Upper lobe of right lung (tissue), 1 donor: ENCODE results near the gene ACSM6. TPM values are rescaled to one million over a fixed set of nuclear protein-coding genes. Genes with fewer than 3 reads are reported as not detected.
"Not testable (repeated sequence)": the region's sequence is repeated elsewhere in the genome, so short reads cannot be mapped to it uniquely, and the experiment has no call there.

Experiments used
- ATAC-seq: fragments of 200-7000 bp; cut with Tn5 transposase; one replicate; pipeline ENCODE4 v1.9.1; 2020; ENCODE audit warnings: mild to moderate bottlenecking, moderate library complexity
- DNase-seq: peaks from one replicate; pipeline ENCODE4 v3.0.0-alpha.2; 2020
- H3K27ac ChIP-seq: fragments of 200-600 bp; one replicate; pipeline ENCODE4 v1.8.0; 2022
- H3K27me3 ChIP-seq: fragments of 200-600 bp; one replicate; pipeline ENCODE4 v1.8.0; 2022; ENCODE audit warnings: mild to moderate bottlenecking
- H3K36me3 ChIP-seq: fragments of 200-600 bp; one replicate; pipeline ENCODE4 v1.8.0; 2022
- H3K4me1 ChIP-seq: fragments of 200-600 bp; one replicate; pipeline ENCODE4 v1.8.0; 2022
- H3K4me3 ChIP-seq: fragments of 200-600 bp; one replicate; pipeline ENCODE4 v1.8.0; 2022; ENCODE audit warnings: mild to moderate bottlenecking
- H3K9me3 ChIP-seq: fragments of 200-600 bp; one replicate; pipeline ENCODE4 v1.8.0; 2022
- intact Hi-C: fragments of 100-400 bp; cut with DNase I; formaldehyde crosslinking; loops from one replicate; pipeline ENCODE4 v1.11.0; 2022
- total RNA-seq: library from RNA; stranded (reverse); fragmentation: NEBNext Ultra II Directional; extraction: Animal tissue kit (Norgen Biotek cat#: 25700); gene quantifications from one replicate; pipeline ENCODE4 v1.2.1, GENCODE V29; 2021
- TF ChIP-seq, protein P1 (sequence below): fragments of 200-600 bp; IDR thresholded peaks from one replicate; pipeline ENCODE4 v1.8.0; 2022; ENCODE audit warnings: antibody characterized with exemption
- donor health status: DM: no; HTN: yes; CAD: no; lungs with severe emphysema.

The ACSM6 gene
- total RNA-seq, 1 donor from 2014 or later, result not detected

DNA sequence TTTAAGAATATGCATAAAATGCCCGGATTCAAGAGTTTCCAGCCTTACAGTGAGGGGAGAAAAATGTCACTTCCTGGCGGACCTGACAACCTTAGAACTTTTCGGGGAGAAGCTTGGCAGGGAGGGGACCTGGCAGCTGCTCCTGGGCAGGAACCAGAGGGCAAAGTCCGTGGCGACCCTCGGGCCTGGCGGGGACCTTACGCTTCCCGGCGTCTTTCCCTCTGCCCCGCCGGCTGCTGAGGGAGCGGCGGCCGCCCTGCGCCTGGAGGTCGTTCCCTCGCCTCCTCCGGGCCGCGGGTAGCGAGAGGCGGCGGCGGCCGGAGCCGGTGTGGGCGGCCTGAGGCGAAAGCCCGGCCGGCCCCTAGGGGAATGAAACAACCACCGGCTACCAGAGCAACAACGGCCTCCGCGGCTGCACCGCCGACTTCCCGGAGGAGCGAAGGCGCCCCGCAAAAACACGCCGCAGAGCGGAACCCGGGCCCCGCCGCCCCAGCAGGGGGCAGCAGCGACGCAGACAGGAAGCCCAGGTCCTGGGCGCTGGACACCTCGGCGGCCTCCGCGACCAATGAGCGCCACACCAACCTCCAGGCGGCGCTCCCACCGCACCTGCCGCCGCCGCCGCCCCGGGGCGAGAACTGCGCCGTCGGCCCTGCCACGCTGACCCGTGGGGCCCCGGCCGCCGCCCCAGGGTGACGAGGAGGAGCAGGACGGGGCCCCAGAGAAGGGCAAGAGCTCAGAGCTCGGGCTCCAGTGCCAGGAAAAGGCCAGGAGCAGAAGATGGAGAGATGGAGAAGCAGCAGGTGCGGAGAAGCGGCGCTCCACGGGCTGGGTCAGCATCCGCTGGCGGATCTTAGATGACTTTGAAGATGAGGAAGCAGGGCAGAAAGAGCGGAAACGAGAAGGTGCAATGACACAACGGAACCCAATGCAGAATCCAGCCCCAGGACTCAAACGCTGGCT, 10.5 kb upstream of the ACSM6 start:
- intact Hi-C loops, result no loop called here
- H3K27ac ChIP-seq, result peak overlapping the region; percentile 90

DNA sequence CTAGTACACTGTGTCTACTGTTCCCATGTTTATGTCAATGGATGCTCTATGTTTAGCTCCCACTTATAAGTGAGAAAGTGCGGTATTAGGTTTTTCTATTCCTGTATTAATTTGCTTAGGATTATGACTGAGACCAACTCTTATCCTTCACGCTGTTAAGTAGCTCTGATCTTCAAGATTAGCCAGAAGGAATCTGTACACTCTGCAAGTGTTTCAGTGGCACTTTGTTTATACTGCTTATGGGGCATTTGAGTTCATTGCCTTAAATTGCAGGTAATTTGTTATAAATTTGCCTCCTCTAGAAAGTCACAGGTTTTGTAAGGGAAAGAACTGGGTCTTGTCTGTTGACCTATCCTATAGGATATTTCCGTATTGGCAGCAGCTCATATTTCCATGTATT, 6.4 kb upstream of the ACSM6 start:
- DNase-seq (no peak), ATAC-seq (no peak)
- no peaks in the 10 kb centered on the region for H3K36me3 ChIP-seq
- H3K4me3 ChIP-seq, result no peak overlapping the region
- no peaks in the 10 kb centered on the region for H3K9me3 ChIP-seq
- H3K27ac ChIP-seq, result no peak overlapping the region
- no peaks in the 10 kb centered on the region for H3K4me1 ChIP-seq
- intact Hi-C loops, result no loop called here
- no peaks in the 10 kb centered on the region for H3K27me3 ChIP-seq
- TF ChIP-seq, protein P1, sequence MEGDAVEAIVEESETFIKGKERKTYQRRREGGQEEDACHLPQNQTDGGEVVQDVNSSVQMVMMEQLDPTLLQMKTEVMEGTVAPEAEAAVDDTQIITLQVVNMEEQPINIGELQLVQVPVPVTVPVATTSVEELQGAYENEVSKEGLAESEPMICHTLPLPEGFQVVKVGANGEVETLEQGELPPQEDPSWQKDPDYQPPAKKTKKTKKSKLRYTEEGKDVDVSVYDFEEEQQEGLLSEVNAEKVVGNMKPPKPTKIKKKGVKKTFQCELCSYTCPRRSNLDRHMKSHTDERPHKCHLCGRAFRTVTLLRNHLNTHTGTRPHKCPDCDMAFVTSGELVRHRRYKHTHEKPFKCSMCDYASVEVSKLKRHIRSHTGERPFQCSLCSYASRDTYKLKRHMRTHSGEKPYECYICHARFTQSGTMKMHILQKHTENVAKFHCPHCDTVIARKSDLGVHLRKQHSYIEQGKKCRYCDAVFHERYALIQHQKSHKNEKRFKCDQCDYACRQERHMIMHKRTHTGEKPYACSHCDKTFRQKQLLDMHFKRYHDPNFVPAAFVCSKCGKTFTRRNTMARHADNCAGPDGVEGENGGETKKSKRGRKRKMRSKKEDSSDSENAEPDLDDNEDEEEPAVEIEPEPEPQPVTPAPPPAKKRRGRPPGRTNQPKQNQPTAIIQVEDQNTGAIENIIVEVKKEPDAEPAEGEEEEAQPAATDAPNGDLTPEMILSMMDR, result no peak

More for the DNA sequence above, 10.5 kb upstream of the ACSM6 start:
- H3K27me3 ChIP-seq, result no peaks in the 10 kb centered on the region
- no peaks in the 10 kb centered on the region for H3K9me3 ChIP-seq
- no peaks in the 10 kb centered on the region for H3K4me1 ChIP-seq
- DNase-seq (peak; percentile 96), ATAC-seq (peak; percentile 100)
- no peaks in the 10 kb centered on the region for H3K36me3 ChIP-seq
- TF ChIP-seq, protein P1, result peak; percentile 98
- H3K4me3 ChIP-seq, result peak overlapping the region; percentile 64

DNA sequence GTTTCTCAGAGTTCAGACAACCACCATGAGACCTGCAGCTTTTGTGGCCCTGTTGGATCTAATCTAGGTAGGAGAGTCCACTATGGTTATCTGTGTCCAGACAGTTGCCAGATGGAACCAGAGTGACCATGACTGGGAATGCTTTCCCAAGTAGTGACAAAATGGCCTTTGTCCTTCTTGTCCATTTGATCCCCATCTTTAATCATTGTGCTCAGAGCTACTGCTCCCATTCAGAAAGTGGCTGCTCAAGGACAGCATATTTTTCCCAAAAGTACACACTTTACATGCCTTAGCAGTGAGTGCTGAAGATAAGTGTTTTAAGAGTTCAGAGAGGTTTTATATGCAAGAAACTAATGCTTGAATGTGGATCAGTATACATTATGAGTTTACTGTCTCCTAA, 5.4 kb upstream of the ACSM6 start:
- Histone ChIP-seq H3K9me3 (no peaks in the 10 kb centered on the region), H3K27ac (no peak overlapping the region), H3K36me3 (no peaks in the 10 kb centered on the region), H3K4me1 (no peaks in the 10 kb centered on the region), H3K4me3 (no peak overlapping the region), H3K27me3 (no peaks in the 10 kb centered on the region)
- DNase-seq, result no peak
- peak; percentile 79 for ATAC-seq
- TF ChIP-seq, protein P1, result no peak
- intact Hi-C loops, result no loop called here

DNA sequence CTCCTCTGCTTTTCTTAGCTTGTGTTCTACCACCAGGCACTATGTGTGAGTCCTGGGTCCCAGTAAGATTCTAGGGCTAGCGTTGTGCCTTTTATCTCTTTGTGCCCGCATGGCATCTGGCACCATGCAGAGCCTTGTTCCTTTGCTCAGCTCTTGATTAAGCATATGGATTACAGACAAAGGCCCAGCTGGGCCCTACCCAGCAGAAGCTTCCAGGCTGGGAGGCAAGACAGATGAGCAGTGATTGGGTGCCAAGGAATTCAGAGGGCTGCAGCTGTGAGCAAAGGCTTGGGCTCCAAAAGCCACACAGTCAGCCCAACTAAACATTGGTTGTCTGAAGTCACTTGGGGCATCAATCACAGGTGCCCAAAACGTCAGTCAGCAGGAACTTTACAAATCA, 2.0 kb downstream of the ACSM6 start:
- H3K36me3 ChIP-seq, result no peaks in the 10 kb centered on the region
- DNase-seq (no peak), ATAC-seq (no peak)
- no peak overlapping the region for H3K4me3 ChIP-seq
- H3K9me3 ChIP-seq, result no peaks in the 10 kb centered on the region
- H3K27me3 ChIP-seq, result no peaks in the 10 kb centered on the region
- intact Hi-C loops, result no loop called here
- no peak overlapping the region for H3K27ac ChIP-seq
- H3K4me1 ChIP-seq, result no peaks in the 10 kb centered on the region
- TF ChIP-seq, protein P1, result no peak

DNA sequence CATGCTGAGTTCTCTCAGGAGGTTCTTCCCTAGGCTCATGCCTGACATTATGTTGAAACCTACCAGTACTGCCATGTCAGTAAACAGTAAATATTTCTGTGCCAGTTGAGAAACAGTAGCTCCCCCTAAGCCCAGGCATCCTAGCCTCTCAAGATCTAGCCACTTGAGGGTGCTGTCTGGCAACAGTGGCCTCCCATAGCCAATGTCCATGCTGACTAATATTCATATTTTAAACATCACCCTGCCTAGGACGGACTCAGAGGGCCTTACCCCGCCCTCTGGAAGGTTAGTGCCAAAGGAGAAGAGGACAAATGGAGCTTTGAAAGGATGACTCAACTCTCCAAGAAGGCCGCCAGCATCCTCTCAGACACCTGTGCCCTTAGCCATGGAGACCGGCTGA, 7.7 kb downstream of the ACSM6 start:
- Histone ChIP-seq H3K36me3 (no peaks in the 10 kb centered on the region), H3K4me1 (no peaks in the 10 kb centered on the region), H3K4me3 (no peak overlapping the region), H3K9me3 (no peaks in the 10 kb centered on the region), H3K27me3 (no peaks in the 10 kb centered on the region), H3K27ac (no peak overlapping the region)
- intact Hi-C loops, result no loop called here
- TF ChIP-seq, protein P1, result no peak
- no peak for DNase-seq
- peak; percentile 50 for ATAC-seq

DNA sequence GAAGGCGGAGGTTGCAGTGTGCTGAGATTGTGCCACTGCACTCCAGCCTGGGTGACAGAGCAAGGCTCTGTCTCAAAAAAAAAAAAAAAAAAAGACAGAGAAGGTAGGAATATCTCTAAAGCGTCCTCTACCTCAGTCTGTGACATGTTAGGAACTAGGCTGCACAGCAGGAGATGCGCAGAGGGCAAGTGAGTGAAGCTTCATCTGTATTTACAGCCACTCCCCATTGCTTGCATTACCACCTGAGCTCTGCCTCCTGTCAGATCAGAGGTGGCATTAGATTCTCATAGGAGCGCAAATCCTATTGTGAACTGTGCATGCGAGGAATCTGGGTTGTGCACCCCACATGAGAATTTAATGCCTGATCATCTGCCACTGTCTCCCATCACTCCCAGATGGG, 8.8 kb downstream of the ACSM6 start:
- H3K9me3 ChIP-seq, H3K4me1 ChIP-seq, H3K27me3 ChIP-seq, ATAC-seq, DNase-seq, H3K36me3 ChIP-seq, H3K27ac ChIP-seq, H3K4me3 ChIP-seq, intact Hi-C loops: not testable (repeated sequence)
